Measurements from ENCODE around the gene CREB3L4.

DNA sequence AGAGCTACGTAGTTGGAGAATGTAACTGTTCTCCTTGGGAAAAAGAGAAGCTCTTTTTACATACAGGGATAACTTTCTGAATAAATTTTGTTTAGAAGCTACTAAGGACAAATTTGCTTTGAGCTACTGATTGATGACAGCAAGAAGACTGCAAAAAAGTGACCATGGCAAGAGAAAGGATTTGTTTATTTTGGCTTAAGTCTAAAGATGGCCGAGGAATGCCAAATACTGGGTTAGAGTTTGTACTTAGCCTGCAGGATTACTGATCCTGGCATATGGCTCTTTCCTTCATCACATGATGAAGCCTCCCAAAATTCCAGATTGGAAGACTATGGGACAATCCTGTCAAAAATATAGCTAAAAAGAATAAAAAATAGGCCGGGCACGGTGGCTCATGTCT, 51.6 kb downstream of the CREB3L4 start:
- TF ChIP-seq POLR2AphosphoS5 (IDR thresholded peaks at IDR 0.05; ENCODE audit: low read depth, low read length) (no peak), POLR2A (IDR thresholded peaks at IDR 0.05; ENCODE audit: low read depth, low read length) (no peak)
